Fibroblast of lung (primary cell): ENCODE measurements around the gene RPL41.

ENCODE experiments used
- CTCF ChIP-seq, 2 donors: IDR thresholded peaks in 1 of 2; conservative IDR thresholded peaks in 1 of 2; 1 replicate in 1 of 2; 2 replicates in 1 of 2; pipeline ENCODE4 v1.5.1; 2011 to 2012; ENCODE audit warnings: low read length in 2 of 2, control low read depth in 1 of 2, inconsistent platforms in 1 of 2, low read depth in 1 of 2, mild to moderate bottlenecking in 1 of 2
- EZH2 ChIP-seq: IDR thresholded peaks from 2 replicates; pipeline ENCODE4 v1.5.1; 2012; ENCODE audit warnings: low read length, control low read depth, mild to moderate bottlenecking; ENCODE audit errors: missing control alignments

GRCh38 chr12:56074396-56074795 is 42.0 kb upstream of the RPL41 start:
- TF ChIP-seq CTCF (conservative IDR thresholded peaks at IDR 0.05 in 1 of 2, IDR thresholded peaks at IDR 0.05 in 1 of 2; ENCODE audit: low read depth in 1 of 2, low read length in 2 of 2), result no peak
- TF ChIP-seq EZH2, result no peak
